Activated CD4-positive, alpha-beta T cell treated with anti-CD3 and anti-CD28 coated beads, Interleukin-2, amount 50 U/mL, for 16 hours (primary cell): ENCODE measurements around the gene PHLPP1.
"Not testable (repeated sequence)": the region's sequence is repeated elsewhere in the genome, so short reads cannot be mapped to it uniquely, and the experiment has no call there.

Experiments
- DNase-seq: peaks from one replicate; pipeline ENCODE4 v3.0.0-alpha.2; 2020

PHLPP1 gene

GRCh38 chr18:62715436-62715758 is at the start of gene PHLPP1:
PHLPP1 (plus strand) TSS chr18:62715541; CDS start chr18:62715684, 143 bp downstream.
- DNase-seq: no peak

GRCh38 chr18:62669225-62669624 is 46.1 kb upstream of the PHLPP1 start:
- no peak for DNase-seq

DNA sequence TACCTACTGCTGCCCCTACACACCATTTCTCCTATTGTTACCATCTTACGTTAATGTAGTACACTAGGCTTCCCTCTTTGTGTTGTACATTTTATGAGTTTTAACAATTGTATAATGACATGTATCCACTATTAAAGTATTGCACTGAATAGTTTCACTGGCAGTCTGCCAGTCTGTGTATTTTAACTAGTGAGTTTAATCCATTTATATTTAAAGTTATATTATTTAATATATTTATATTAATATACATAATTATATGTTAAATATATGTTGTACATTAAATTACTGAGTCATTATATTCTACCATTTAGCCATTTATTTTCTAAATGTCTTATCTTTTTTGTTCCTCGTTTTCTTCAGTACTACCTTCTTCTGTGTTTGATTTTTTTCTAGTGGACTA is 44.8 kb upstream of the PHLPP1 start:
- DNase-seq: no peak

DNA sequence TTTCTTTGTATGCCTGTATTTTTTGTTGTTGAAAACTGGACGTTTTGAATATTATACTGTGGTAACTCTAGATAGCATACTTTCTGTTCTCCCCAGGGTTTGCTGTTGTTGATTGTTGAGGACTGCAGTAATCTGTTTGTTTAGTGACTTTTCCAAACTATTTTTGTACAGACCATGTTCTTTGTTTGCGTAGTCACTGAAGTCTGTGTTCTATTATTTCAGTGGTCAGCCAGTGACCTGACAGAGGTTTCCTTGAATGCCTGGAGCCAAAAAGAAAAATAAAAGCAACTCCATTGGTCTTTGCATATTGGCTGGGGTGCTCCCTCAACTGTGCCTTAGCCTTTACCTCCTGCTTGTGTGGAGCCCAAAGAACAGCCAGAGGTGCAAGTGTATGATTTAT is 42.7 kb upstream of the PHLPP1 start:
- no peak for DNase-seq

DNA sequence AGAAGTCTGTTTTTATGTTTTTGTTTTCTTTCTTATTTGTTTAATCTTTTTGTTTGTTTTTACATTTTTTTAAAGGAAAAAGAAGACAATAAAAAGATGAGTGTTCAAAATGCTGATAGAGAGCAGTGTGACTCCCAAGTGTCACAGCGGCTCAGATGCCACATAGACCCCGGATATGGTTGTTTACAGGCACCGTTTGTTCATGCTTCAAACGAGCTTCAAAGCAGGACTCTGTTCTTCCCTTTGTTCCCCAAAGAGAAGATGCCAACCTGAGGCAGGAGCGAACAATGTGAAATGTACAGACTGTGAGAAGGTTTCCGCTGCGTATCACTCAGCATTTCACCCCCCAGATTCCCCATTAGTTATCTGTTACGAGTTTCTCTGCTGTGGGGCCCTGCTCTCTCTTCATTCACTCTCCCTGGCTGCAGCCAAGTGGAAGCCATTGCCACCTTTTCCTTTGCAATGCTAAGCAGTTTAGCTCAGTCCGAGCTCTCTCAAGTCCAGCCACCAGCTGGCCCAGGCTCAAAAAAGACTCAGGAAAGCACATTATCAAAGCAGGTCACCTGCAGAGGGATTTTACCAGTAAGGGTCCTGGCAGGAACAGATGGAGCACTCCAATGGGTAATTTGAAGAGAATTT is 36.4 kb upstream of the PHLPP1 start:
- no peak for DNase-seq

- DNase-seq: no peak
Measured at GRCh38 chr18:62682371-62682770, 33.0 kb upstream of the PHLPP1 start.

DNA sequence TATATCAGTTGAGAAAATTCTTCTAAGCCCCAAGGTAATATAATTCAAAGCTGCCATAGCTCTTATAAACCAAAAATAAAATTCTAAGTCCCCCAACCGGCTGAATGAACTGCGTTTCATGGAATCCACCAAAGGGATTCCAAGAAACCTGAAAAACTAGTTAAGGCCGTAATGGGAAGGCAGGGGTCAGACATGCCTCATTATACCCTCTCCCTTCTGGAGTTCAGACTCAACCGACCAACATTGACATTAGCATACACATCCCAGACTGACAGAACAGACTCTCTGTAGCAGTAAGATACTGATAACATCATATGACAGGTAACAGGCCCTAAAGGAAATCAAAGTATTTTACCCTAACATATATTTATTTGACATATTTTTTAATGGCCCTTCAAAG is 31.4 kb upstream of the PHLPP1 start:
- no peak for DNase-seq

GRCh38 chr18:62688743-62689317 is 26.5 kb upstream of the PHLPP1 start:
- no peak for DNase-seq

GRCh38 chr18:62690236-62690815 is 25.0 kb upstream of the PHLPP1 start:
- DNase-seq: no peak

GRCh38 chr18:62693659-62694058 is 21.7 kb upstream of the PHLPP1 start:
- DNase-seq: no peak

DNA sequence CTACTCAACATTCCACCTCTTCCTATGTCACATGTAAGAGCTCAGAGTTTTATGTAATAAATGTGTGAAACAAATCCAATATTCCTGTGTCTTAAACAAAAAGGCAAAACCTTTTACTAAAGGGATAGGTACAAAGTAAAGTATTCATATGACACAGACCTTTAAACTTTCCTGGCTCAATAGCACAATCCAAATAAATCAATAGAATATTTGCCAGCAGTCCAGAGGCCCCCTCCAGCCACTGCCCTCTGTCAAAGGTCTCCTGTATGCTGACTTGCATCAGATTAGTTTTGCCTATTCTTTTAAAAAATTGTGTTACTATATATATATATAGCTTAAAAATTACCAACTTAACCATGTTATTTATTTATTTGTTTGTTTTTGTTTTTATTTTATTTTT is 17.7 kb upstream of the PHLPP1 start:
- no peak for DNase-seq

GRCh38 chr18:62702259-62702658 is 13.1 kb upstream of the PHLPP1 start:
- no peak for DNase-seq

DNA sequence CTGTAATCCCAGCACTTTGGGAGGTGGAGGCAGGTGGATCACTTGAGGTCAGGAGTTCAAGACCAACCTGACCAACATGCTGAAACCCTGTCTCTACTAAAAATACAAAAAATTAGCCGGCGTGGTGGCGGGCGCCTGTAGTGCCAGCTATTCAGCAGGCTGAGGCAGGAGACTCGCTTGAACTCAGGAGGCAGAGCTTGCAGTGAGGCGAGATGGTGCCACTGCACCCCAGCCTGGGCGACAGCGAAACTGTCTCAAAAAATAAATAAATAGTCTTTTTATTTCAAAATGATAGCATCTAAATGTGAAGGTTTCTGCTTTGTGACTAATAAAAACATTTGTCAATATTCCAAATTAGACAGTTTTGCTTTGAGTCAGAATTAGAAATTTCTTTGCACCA is 8.5 kb upstream of the PHLPP1 start:
- DNase-seq: not testable (repeated sequence)

DNA sequence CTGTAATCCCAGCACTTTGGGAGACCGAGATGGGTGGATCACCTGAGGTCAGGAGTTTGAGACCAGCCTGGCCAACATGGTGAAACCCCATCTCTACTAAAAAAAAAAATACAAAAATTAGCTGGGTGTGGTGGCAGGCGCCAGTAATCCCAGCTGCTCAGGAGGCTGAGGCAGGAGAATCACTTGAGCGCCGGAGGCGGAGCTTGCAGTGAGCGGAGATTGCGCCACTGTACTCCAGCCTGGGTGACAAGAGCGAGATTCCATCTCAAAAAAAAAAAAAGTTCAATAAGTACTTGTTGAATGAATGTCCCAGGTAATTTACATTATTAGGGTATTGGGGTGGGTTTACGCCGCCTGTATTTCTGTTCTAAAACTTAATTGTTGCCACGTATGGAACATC is 5.4 kb upstream of the PHLPP1 start:
- not testable (repeated sequence) for DNase-seq

- DNase-seq: no peak
Measured at GRCh38 chr18:62710417-62710816, 4.9 kb upstream of the PHLPP1 start.

GRCh38 chr18:62711781-62712180 is 3.6 kb upstream of the PHLPP1 start:
- DNase-seq: no peak

DNA sequence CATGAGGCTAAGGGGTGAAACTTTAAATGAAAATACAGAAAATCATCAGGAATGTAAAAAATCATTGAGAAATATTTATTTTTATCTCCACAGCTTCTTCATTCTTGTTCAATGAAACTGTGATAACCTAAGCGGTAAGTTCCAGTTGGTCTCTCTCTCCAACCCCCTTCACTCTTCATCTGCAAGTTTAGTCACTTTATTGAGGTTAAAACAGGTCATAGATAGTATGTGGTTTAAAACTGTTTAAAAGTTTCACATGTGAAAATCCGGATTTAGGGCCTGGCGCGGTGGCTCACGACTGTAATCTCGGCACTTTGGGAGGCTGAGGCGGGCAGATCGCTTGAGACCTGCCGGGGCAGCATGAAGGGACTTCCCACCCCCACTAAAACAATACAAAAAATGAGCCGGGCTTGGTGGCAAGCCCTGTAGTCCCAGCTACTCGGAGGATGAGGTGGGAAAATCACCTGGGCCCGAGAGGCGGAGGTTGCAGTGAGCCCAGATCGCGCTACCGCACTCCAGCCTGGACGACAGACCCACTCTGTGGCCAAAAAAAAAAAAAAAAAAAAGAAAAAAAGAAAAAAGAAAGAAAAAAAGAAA is 1.6 kb upstream of the PHLPP1 start:
- no peak for DNase-seq

GRCh38 chr18:62714671-62715435 is 488 bp upstream of the PHLPP1 start:
- peak; percentile 95 for DNase-seq

- DNase-seq: peak; percentile 58
Measured at GRCh38 chr18:62715759-62716615, 646 bp downstream of the PHLPP1 start.

- no peak for DNase-seq
Measured at GRCh38 chr18:62716619-62717168, 1.4 kb downstream of the PHLPP1 start.

DNA sequence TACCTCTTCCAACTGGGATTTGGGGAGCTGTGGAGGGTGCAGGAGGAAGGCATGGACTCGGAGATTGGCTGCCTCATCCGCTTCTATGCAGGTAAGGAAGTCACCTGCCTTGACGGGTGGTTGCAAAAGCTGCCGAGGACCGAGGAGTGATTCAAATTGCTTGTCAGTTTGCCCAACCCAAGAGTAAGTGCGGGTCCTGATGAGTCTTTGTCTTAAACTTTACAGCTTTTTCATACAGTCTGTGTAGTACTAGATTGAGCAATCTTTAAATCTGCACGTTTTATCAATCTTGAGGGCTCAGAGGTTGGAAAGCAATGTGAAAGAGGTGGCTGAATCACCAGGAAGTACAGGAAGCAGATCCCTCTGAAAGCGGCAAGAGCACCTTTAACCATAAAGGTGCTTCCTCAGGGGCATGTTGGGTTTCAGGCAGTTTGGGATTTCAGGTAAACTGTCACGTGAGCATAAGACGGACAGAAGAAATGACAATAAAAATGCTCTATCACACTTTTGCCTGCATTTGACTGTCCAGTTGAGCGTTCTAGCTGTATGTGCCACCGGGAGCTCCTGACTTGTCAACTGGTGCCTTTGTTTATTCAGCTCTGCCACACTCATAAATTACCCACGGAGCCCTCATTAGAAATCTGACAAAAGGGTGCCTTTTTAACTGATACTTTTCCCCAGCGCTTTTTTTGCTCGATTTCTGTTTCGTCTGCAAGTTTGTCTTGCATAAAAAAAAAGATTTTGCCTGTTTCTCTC is 2.0 kb downstream of the PHLPP1 start:
- peak; percentile 48 for DNase-seq
